Ovary (tissue), 3 donors: ENCODE data around the gene CHRM1.

Source experiments
- POLR2A ChIP-seq: fragments of 450-650 bp; IDR thresholded peaks from one replicate; pipeline ENCODE4 v1.6.1; 2017; ENCODE audit warnings: antibody characterized with exemption, mild to moderate bottlenecking, moderate library complexity
- TF ChIP-seq, protein P1 (sequence below), 3 donors: fragments of 450-650 bp in 2 of 3; fragments of 200-600 bp in 1 of 3; IDR thresholded peaks; one replicate each; pipeline versions ENCODE4 v1.5.1 to v1.8.0; 2016 to 2022; ENCODE audit warnings: antibody characterized with exemption in 3 of 3, mild to moderate bottlenecking in 1 of 3
- donor health status: DM: no; HTN: no; CAD: no.

DNA sequence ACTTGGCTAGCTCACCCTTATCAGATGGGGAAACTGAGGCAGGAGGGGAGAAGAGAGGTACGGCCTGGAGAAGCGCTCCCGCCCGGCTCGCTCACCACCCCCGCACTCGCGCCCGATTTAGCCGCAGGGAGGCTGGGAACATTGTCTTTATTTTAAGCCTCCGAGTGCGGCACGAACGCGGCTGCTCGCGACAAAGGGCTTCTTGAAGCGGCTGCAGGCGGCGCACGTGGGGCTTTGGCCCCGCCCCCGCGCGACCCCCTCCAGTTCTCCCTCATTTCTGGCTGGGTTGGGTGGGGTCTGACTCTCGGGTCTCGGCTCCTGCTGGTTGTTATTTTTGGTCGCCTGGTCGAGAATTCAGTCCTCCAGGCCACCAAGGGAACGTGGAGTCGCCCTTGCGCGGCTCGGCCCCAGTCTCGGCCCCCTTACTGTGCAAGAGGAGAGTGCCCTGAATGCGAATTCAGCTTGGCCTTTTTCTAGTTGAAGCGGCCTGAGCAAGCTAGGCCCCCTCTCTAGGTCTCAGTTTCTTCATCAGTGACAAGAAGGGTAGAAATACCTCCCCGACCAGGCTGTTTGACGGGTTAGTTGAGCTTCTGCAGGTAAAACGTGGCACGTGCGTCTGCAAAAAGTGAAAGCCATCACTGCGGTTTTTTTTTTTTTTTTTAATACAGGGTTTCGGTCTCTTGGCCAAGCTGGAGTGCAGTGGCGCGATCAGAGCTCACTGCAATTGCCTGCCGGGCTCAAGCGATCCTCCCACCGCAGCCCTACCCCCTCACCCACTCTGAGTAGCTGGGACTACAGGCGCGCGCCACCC lies 2.6 kb upstream of the CHRM1 start:
- TF ChIP-seq POLR2A, result no peak
- TF ChIP-seq, protein P1, sequence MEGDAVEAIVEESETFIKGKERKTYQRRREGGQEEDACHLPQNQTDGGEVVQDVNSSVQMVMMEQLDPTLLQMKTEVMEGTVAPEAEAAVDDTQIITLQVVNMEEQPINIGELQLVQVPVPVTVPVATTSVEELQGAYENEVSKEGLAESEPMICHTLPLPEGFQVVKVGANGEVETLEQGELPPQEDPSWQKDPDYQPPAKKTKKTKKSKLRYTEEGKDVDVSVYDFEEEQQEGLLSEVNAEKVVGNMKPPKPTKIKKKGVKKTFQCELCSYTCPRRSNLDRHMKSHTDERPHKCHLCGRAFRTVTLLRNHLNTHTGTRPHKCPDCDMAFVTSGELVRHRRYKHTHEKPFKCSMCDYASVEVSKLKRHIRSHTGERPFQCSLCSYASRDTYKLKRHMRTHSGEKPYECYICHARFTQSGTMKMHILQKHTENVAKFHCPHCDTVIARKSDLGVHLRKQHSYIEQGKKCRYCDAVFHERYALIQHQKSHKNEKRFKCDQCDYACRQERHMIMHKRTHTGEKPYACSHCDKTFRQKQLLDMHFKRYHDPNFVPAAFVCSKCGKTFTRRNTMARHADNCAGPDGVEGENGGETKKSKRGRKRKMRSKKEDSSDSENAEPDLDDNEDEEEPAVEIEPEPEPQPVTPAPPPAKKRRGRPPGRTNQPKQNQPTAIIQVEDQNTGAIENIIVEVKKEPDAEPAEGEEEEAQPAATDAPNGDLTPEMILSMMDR (IDR thresholded peaks at IDR 0.05), result no peak
